B cell (primary cell): ENCODE data around the gene RIMBP2. TPM values are rescaled to one million over a fixed set of nuclear protein-coding genes. Genes with fewer than 3 reads are reported as not detected.

Source experiments
- ATAC-seq: fragments of 200-7000 bp; cut with Tn5 transposase; one replicate; pipeline ENCODE4 v1.10.0; 2021; ENCODE audit warnings: low read depth, mild to moderate bottlenecking, moderate number of reproducible peaks, moderate library complexity
- CTCF ChIA-PET: fragments of 350-600 bp; sonication (Branson Sonifier 250); formaldehyde crosslinking; loops from one replicate; lab custom pipeline; 2021; ENCODE audit warnings: antibody characterized with exemption, inconsistent platforms; lab: Charles Lee
- POLR2A ChIA-PET: fragments of 350-600 bp; sonication (Branson Sonifier 250); formaldehyde crosslinking; loops from one replicate; lab custom pipeline; 2021; ENCODE audit warnings: antibody characterized with exemption; lab: Charles Lee
- DNase-seq: peaks from one replicate; pipeline ENCODE4 v3.0.0; 2013
- H2AFZ ChIP-seq: 2 replicates; pipeline ENCODE4 v1.6.1; 2012; ENCODE audit warnings: mild to moderate bottlenecking, low read depth, low read length; ENCODE audit not compliant: insufficient read depth, poor library complexity, severe bottlenecking
- H3K27ac ChIP-seq, 2 donors: 1 replicate in 1 of 2; 2 replicates in 1 of 2; pipeline ENCODE4 v1.5.1; 2012 to 2013; ENCODE audit warnings: low read length in 2 of 2, mild to moderate bottlenecking in 2 of 2, moderate library complexity in 1 of 2
- H3K27me3 ChIP-seq, 4 experiments: fragments of 200-600 bp in 1 of 4; sonication (generic) in 1 of 4; replicated peaks in 1 of 4; 1 replicate in 2 of 4; 2 replicates in 2 of 4; pipeline versions ENCODE4 v1.6.1 to v1.7.0; 2013 to 2016; ENCODE audit warnings: low read length in 3 of 4, mild to moderate bottlenecking in 2 of 4, mixed read lengths in 1 of 4, moderate library complexity in 1 of 4; ENCODE audit not compliant: insufficient read depth in 4 of 4, control insufficient read depth in 3 of 4; ENCODE audit errors: control extremely low read depth in 1 of 4
- H3K36me3 ChIP-seq, 2 experiments: replicated peaks in 1 of 2; 1 replicate in 1 of 2; 2 replicates in 1 of 2; pipeline versions ENCODE4 v1.6.1 to v1.7.1; 2013; ENCODE audit warnings: low read length in 1 of 2; ENCODE audit not compliant: insufficient read depth in 2 of 2, control insufficient read depth in 1 of 2; ENCODE audit errors: control extremely low read depth in 1 of 2, extremely low read depth in 1 of 2
- H3K4me1 ChIP-seq, 2 donors: fragments of 200-600 bp in 1 of 2; sonication (generic) in 1 of 2; 1 replicate in 1 of 2; 2 replicates in 1 of 2; pipeline versions ENCODE4 v1.5.1 to v1.6.1; 2013 to 2017; ENCODE audit warnings: low read length in 2 of 2; ENCODE audit not compliant: control insufficient read depth in 2 of 2, insufficient read depth in 2 of 2
- H3K4me2 ChIP-seq: replicated peaks from 2 replicates; pipeline ENCODE3; 2012; ENCODE audit warnings: mild to moderate bottlenecking, low read depth, low read length; ENCODE audit not compliant: poor library complexity, severe bottlenecking
- H3K4me3 ChIP-seq, 5 experiments: fragments of 200-600 bp in 1 of 5; sonication (generic) in 1 of 5; 1 replicate in 3 of 5; 2 replicates in 2 of 5; pipeline versions ENCODE4 v1.5.1 to v1.7.0; 2011 to 2016; ENCODE audit warnings: low read length in 4 of 5, mild to moderate bottlenecking in 4 of 5, low read depth in 2 of 5, control low read depth in 1 of 5, moderate library complexity in 1 of 5; ENCODE audit not compliant: insufficient read depth in 1 of 5; ENCODE audit errors: control extremely low read depth in 1 of 5, extremely low read depth in 1 of 5
- H3K79me2 ChIP-seq: fragments of 200-600 bp; sonication (generic); one replicate; pipeline ENCODE4 v1.6.0; 2016; ENCODE audit warnings: low read length; ENCODE audit not compliant: control insufficient read depth, insufficient read depth
- H3K9ac ChIP-seq: fragments of 200-600 bp; sonication (generic); 2 replicates; pipeline ENCODE4 v1.6.1; 2017; ENCODE audit warnings: mild to moderate bottlenecking, low read length, moderate library complexity
- H3K9me3 ChIP-seq, 3 donors: one replicate each; pipeline versions ENCODE4 v1.6.1 to v1.7.1; 2013; ENCODE audit warnings: low read length in 2 of 3; ENCODE audit not compliant: control insufficient read depth in 2 of 3, insufficient read depth in 1 of 3; ENCODE audit errors: control extremely low read depth in 1 of 3
- H4K20me1 ChIP-seq: 2 replicates; pipeline ENCODE4 v1.6.0; 2012; ENCODE audit warnings: mild to moderate bottlenecking, low read length; ENCODE audit not compliant: insufficient read depth, control insufficient read depth, poor library complexity, severe bottlenecking
- H3K27ac Mint-ChIP-seq: one replicate; pipeline ENCODE4 v1.8.0; 2021; ENCODE audit warnings: mixed read lengths
- H3K27me3 Mint-ChIP-seq: one replicate; pipeline ENCODE4 v1.8.0; 2021; ENCODE audit warnings: mixed read lengths
- H3K4me1 Mint-ChIP-seq: one replicate; pipeline ENCODE4 v1.8.0; 2021; ENCODE audit warnings: mixed read lengths
- H3K4me3 Mint-ChIP-seq: one replicate; pipeline ENCODE4 v1.8.0; 2021; ENCODE audit warnings: mixed read lengths
- H3K9me3 Mint-ChIP-seq: one replicate; pipeline ENCODE4 v1.8.0; 2022; ENCODE audit warnings: mixed read lengths; ENCODE audit not compliant: insufficient read depth
- EZH2 ChIP-seq: IDR thresholded peaks from 2 replicates; pipeline ENCODE4 v1.6.1; 2012; ENCODE audit warnings: borderline replicate concordance, low read depth, mild to moderate bottlenecking, moderate library complexity, low read length; ENCODE audit not compliant: insufficient read depth, poor library complexity, severe bottlenecking
- WGBS: methylation state at CpG from one replicate; pipeline ENCODE4 v1.1.5; 2013; ENCODE audit warnings: missing lambda C conversion rate; ENCODE audit not compliant: insufficient coverage; 5-methylcytosine and 5-hydroxymethylcytosine counted together
- intact Hi-C: fragments of 100-400 bp; cut with micrococcal nuclease; formaldehyde crosslinking; loops from one replicate; pipeline ENCODE4 v1.10.0; 2022
- polyA plus RNA-seq: library from polyadenylated mRNA; depleted of rRNA; stranded (reverse); fragments of >200 nt; gene quantifications from 2 replicates; pipeline ENCODE4 v1.2.3, GENCODE V29; 2012
- total RNA-seq, 2 donors: library from RNA; stranded (reverse); fragments of 120-200 nt in 1 of 2; gene quantifications; 1 replicate in 1 of 2; 2 replicates in 1 of 2; pipeline versions ENCODE4 v1.2.3 to v1.2.4, GENCODE V29; 2013 to 2022
- TF ChIP-seq, protein P1 (sequence below): fragments of 200-600 bp; IDR thresholded peaks from one replicate; pipeline ENCODE4 v1.8.0; 2022; ENCODE audit warnings: antibody characterized with exemption, mild to moderate bottlenecking

RIMBP2 gene
- total and polyA plus RNA-seq, 2 donors (not counting 1 experiment from before 2014, with no cell fraction given), result not detected

DNA sequence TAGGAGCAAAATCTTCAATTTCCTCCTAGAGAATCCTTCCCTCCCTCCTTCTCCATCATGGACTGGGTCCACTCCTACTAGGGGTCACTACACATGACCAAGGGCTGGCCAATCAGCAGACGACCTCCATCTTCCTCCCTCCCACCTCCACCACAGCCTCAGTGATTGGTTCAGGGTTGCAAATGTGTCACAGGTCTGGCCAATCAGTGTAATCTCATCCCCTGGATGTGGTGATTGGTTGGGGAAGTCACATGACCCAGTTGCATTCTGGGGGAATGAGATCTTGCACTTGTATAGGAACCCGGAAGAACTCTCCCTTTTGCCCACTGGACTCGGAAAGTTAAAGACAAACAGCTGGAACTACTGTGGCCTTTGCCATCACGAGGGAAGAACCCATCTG is 209.3 kb downstream of the RIMBP2 start:
- WGBS, result 82% methylated on average over 3 of the region's 4 CpGs
- Histone ChIP-seq H3K9ac (no peak overlapping the region), H4K20me1 (no peaks in the 10 kb centered on the region), H3K79me2 (no peaks in the 10 kb centered on the region), H3K27ac (no peak overlapping the region), H2AFZ (no peak overlapping the region), H3K4me3 (no peak overlapping the region), H3K27me3 (no peaks in the 10 kb centered on the region), H3K9me3 (peaks cover 0 to 15% (median 0%) of the 10 kb centered on the region in 3 donors), H3K36me3 (no peaks in the 10 kb centered on the region), H3K4me1 (no peaks in the 10 kb centered on the region), H3K4me2 (no peak overlapping the region)
- no peak overlapping the region for H3K4me3 Mint-ChIP-seq
- DNase-seq, result no peak
- ATAC-seq, result no peak
- ChIA-PET POLR2A (no interaction called here), CTCF (no interaction called here)
- H3K27ac Mint-ChIP-seq, result no peak overlapping the region
- H3K4me1 Mint-ChIP-seq, result no peaks in the 10 kb centered on the region
- H3K27me3 Mint-ChIP-seq, result no peaks in the 10 kb centered on the region
- peaks cover 6% of the 10 kb centered on the region for H3K9me3 Mint-ChIP-seq
- no peak for TF ChIP-seq EZH2
- TF ChIP-seq, protein P1, sequence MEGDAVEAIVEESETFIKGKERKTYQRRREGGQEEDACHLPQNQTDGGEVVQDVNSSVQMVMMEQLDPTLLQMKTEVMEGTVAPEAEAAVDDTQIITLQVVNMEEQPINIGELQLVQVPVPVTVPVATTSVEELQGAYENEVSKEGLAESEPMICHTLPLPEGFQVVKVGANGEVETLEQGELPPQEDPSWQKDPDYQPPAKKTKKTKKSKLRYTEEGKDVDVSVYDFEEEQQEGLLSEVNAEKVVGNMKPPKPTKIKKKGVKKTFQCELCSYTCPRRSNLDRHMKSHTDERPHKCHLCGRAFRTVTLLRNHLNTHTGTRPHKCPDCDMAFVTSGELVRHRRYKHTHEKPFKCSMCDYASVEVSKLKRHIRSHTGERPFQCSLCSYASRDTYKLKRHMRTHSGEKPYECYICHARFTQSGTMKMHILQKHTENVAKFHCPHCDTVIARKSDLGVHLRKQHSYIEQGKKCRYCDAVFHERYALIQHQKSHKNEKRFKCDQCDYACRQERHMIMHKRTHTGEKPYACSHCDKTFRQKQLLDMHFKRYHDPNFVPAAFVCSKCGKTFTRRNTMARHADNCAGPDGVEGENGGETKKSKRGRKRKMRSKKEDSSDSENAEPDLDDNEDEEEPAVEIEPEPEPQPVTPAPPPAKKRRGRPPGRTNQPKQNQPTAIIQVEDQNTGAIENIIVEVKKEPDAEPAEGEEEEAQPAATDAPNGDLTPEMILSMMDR, result no peak
- intact Hi-C loops, result no loop called here

DNA sequence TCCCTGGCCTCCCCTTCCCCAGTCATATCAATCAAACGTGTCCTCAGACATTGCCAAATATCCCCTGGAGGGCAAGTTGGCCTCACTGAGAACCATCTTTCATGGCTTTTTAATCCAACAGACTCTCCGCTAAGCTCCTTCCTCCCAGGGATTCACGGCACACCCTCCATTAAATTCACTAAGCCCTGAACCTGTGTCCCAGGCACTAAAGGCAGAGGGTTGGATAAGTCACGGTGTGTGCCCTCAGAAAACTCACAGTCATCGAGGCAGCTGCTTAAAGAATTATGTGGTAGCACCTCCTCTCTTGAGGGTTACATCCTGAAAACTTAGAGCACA is 211.3 kb downstream of the RIMBP2 start:
- POLR2A ChIA-PET, result no interaction called here
- no peak overlapping the region for H3K4me3 ChIP-seq
- no peak overlapping the region for H3K4me3 Mint-ChIP-seq
- DNase-seq (no peak), ATAC-seq (no peak)
- peaks cover 6% of the 10 kb centered on the region for H3K9me3 Mint-ChIP-seq
- H3K79me2 ChIP-seq, result no peaks in the 10 kb centered on the region
- H3K27me3 Mint-ChIP-seq, result no peaks in the 10 kb centered on the region
- H3K4me1 Mint-ChIP-seq, result no peaks in the 10 kb centered on the region
- H3K36me3 ChIP-seq, result no peaks in the 10 kb centered on the region
- H4K20me1 ChIP-seq, result no peaks in the 10 kb centered on the region
- CTCF ChIA-PET, result no interaction called here
- no peak overlapping the region for H3K4me2 ChIP-seq
- H3K27ac ChIP-seq, result no peak overlapping the region
- H2AFZ ChIP-seq, result no peak overlapping the region
- TF ChIP-seq, protein P1, result no peak
- no peak for TF ChIP-seq EZH2
- H3K27ac Mint-ChIP-seq, result no peak overlapping the region
- no peaks in the 10 kb centered on the region for H3K27me3 ChIP-seq
- no peaks in the 10 kb centered on the region for H3K4me1 ChIP-seq
- H3K9me3 ChIP-seq, result peaks cover 0 to 22% (median 0%) of the 10 kb centered on the region in 3 donors
- 85% methylated on average over 4 of the region's 5 CpGs for WGBS
- intact Hi-C loops, result no loop called here
- no peak overlapping the region for H3K9ac ChIP-seq
